AG04450 (cell line): ENCODE data around the gene DOCK4. TPM values are rescaled to one million over a fixed set of nuclear protein-coding genes. Genes with fewer than 3 reads are reported as not detected.

Source experiments
- CTCF ChIA-PET: fragments of 300-600, 350-600 bp; formaldehyde crosslinking; extraction: SDS; loops from one replicate; lab custom pipeline; 2022; ENCODE audit warnings: antibody characterized with exemption, inconsistent platforms; lab: Charles Lee
- POLR2A ChIA-PET: fragments of 350-600 bp; formaldehyde crosslinking; extraction: SDS; loops from one replicate; lab custom pipeline; 2021; ENCODE audit warnings: antibody characterized with exemption, inconsistent platforms; lab: Yijun Ruan, JAX
- DNase-seq: peaks from one replicate; pipeline ENCODE4 v3.0.0-alpha.2; 2011; ENCODE audit warnings: low read depth, low spot score
- H3K27ac ChIP-seq: one replicate; pipeline ENCODE4 v1.5.1; 2012; ENCODE audit warnings: low read depth, low read length, control low read depth
- H3K27me3 ChIP-seq: one replicate; pipeline ENCODE4 v1.6.0; 2012; ENCODE audit warnings: low read length; ENCODE audit not compliant: control insufficient read depth, insufficient read depth
- H3K4me3 ChIP-seq: 2 replicates; pipeline ENCODE4 v1.5.1; 2011; ENCODE audit warnings: mild to moderate bottlenecking, low read depth, low read length, control low read depth
- H3K9me3 ChIP-seq: 2 replicates; pipeline ENCODE4 v1.5.1; 2012; ENCODE audit warnings: low read length; ENCODE audit not compliant: control insufficient read depth, insufficient read depth
- CTCF ChIP-seq: IDR thresholded peaks from 2 replicates; pipeline ENCODE4 v1.5.1; 2011; ENCODE audit warnings: low read depth, low read length, control low read depth, inconsistent platforms
- polyA plus RNA-seq: library from polyadenylated mRNA; depleted of rRNA; stranded (reverse); fragments of >200 nt; gene quantifications from 2 replicates; pipeline ENCODE4 v1.2.3, GENCODE V29; 2011

DOCK4 gene
- polyA plus RNA-seq, 1 experiment: 12.6 TPM

- POLR2A ChIA-PET: no interaction called here
- DNase-seq: no peak
- no peak for TF ChIP-seq CTCF
Measured at GRCh38 chr7:111834367-111834766, 371.8 kb downstream of the DOCK4 start.

DNA sequence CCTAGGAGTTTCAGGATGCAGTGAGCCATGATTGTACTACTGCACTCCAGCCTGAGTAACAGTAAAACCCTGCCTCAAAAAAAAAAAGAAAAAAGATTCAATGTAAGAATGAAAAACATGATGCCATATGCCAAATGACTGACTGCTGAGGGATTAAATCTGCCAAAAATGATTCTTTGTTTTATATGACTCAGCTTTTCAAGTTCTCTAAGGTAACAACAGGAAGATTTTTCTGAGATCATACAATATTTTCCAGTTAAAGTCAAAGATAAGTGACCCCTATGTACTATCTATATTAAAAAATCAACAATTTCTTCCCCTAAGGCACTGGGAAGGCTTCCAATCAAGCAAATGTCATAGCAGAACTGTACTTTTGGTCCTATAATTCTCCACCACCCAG lies 372.7 kb downstream of the DOCK4 start:
- ChIA-PET POLR2A (no interaction called here), CTCF (interaction anchor here (1.5 to 2.8 kb wide), 2 partner anchors 22 to 80 kb away, joined by 6 to 20 read pairs; no protein-coding TSS in a partner anchor)
- no peak for DNase-seq
- no peak overlapping the region for H3K27ac ChIP-seq
- no peaks in the 10 kb centered on the region for H3K9me3 ChIP-seq
- H3K4me3 ChIP-seq: no peak overlapping the region
- no peak for TF ChIP-seq CTCF
- H3K27me3 ChIP-seq: no peaks in the 10 kb centered on the region

More at GRCh38 chr7:111834367-111834766, 371.8 kb downstream of the DOCK4 start:
- no peak overlapping the region for H3K4me3 ChIP-seq
- no peaks in the 10 kb centered on the region for H3K27me3 ChIP-seq
- no peak overlapping the region for H3K27ac ChIP-seq
- CTCF ChIA-PET: interaction anchor here (1.5 to 2.8 kb wide), 3 partner anchors 21 to 81 kb away, joined by 6 to 20 read pairs (median 6); no protein-coding TSS in a partner anchor
- H3K9me3 ChIP-seq: no peaks in the 10 kb centered on the region

GRCh38 chr7:111832174-111832573 lies 374.0 kb downstream of the DOCK4 start:
- TF ChIP-seq CTCF: no peak
- DNase-seq: no peak
- CTCF ChIA-PET: interaction anchor here (1.6 kb wide), 1 partner anchor 23 kb away, joined by 5 read pairs; no protein-coding TSS in a partner anchor
- no peak overlapping the region for H3K4me3 ChIP-seq
- no peak overlapping the region for H3K27ac ChIP-seq
- H3K27me3 ChIP-seq: no peaks in the 10 kb centered on the region
- H3K9me3 ChIP-seq: no peaks in the 10 kb centered on the region
- POLR2A ChIA-PET: no interaction called here

- no peak for DNase-seq
- POLR2A ChIA-PET: no interaction called here
- H3K9me3 ChIP-seq: no peaks in the 10 kb centered on the region
- no peak overlapping the region for H3K27ac ChIP-seq
- H3K27me3 ChIP-seq: no peaks in the 10 kb centered on the region
- CTCF ChIA-PET: no interaction called here
- TF ChIP-seq CTCF: no peak
- no peak overlapping the region for H3K4me3 ChIP-seq
Measured at GRCh38 chr7:111829221-111829620, 377.0 kb downstream of the DOCK4 start.

GRCh38 chr7:111827863-111828504 lies 378.2 kb downstream of the DOCK4 start:
- POLR2A ChIA-PET: no interaction called here
- H3K9me3 ChIP-seq: no peaks in the 10 kb centered on the region
- CTCF ChIA-PET: no interaction called here
- no peak overlapping the region for H3K4me3 ChIP-seq
- no peak for DNase-seq
- no peaks in the 10 kb centered on the region for H3K27me3 ChIP-seq
- TF ChIP-seq CTCF: no peak
- no peak overlapping the region for H3K27ac ChIP-seq
